ENCODE results near the gene DYNC2H1.
"Not testable (repeated sequence)": the region's sequence is repeated elsewhere in the genome, so short reads cannot be mapped to it uniquely, and the experiment has no call there.

The DYNC2H1 gene

DNA sequence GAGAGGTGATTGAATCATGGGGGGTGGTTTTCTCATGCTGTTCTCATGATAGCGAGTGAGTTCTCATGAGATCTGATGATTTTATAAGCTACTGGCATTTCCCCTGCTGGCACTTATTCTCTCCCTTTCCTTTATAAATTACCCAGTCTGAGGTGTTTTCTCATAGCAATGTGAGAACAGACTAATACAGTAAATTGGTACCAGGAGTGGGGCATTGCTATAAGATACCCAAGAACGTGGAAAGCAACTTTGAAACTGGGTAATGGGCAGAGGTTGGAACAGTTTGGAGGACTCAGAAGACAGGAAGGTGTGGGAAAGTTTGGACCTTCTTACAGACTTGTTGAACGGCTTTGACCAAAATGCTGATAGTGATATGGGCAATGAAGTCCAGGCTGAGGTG is 265.0 kb downstream of the DYNC2H1 start:
- not testable (repeated sequence) for DNase-seq

DNA sequence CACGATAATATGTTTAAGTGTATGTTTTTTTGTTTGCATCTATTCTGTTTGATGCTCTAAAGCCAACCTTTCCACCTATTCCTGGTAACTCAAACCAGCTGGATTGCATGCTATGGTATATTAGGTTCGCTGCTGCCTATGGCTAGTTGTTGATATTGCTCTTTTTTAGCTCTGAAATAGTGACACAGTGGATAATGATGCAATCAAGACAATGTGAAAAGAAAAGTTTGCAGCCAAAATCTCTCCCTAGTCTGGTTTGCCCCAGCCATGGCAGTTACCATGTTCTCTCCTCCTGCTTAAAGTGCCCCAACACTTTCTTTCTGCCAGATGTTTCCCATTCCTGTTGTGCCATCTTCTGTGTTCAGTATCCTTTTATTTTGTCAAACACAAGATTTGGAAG is 269.7 kb downstream of the DYNC2H1 start:
- DNase-seq: no peak

GRCh38 chr11:103380031-103380430 is 270.8 kb downstream of the DYNC2H1 start:
- no peak for DNase-seq

GRCh38 chr11:103384652-103385051 is 275.4 kb downstream of the DYNC2H1 start:
- no peak for DNase-seq

DNA sequence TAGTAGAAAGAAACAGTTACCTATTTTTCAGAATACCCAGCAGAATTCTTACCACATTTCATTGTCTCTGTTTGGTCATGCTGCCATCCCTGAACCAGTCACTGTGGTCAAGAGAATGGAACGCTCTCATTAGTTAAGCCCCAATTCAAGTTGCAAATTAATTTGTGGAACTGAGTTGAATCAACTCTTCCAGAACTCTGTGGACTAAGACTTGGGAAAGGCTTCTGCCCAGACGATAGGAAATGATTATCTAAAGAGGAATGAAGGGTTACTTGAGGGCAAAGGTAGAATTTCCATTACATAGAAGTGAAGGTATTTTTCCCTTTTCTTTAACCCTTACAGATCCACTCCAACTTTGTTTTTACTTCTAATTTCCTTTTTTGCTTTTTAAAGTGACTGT is 286.4 kb downstream of the DYNC2H1 start:
- DNase-seq: no peak

DNA sequence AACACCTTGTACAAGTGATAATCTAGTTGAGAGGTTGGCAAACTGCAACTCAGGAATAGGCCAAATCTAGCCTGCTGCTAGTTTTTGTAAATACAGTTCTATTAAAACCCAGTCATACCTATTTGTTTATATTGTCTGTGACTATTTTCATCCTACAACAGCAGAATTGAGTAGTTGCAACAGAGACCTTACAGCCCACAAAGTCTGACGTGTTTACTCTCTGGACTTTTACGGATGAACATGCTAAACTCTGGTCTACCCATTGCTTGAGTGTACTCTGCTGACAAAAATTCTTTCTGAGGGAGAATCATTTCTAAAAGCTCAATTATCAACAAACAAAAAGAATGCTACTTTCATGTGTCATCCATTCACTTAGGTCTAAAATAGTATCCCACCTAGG is 287.0 kb downstream of the DYNC2H1 start:
- DNase-seq: no peak

- DNase-seq: no peak
Measured at GRCh38 chr11:103397369-103397768, 288.1 kb downstream of the DYNC2H1 start.

DNA sequence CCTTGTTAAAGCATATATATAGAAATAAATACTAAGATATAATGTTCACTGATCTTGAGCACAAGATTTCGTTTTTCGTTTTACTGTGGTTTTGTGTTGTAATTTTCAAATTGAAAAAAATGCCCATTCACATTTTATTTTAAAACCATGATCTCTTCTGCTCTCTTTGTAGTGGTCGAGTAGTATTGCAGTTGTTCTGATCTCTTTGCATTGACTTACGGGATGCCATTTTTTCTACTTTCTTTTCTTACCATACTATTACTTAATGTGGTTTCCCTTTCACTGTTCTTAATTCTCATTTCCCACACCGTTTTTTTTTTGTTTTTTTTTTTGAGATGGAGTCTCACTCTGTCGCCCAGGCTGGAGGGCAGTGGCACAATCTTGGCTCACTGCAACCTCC is 289.6 kb downstream of the DYNC2H1 start:
- no peak for DNase-seq

DNA sequence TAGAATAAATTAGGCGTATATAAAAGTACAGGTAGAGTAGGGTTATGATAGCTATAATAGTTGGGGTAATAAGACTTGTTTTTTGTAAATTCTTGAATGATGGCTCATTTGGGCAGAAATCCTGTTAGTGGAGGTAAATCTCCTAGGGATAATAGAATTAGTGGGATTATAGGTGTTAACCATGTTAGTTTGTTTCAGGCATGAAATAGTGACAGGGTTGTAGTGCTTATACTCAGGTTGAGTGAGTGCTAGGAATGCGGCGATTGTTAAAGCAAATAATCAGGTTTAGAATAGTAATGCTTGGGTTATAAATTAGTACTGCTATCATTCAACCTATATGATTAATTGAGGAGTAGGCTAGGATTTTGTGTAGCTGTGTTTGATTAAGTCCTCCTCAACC is 297.1 kb downstream of the DYNC2H1 start:
- DNase-seq: no peak

DNA sequence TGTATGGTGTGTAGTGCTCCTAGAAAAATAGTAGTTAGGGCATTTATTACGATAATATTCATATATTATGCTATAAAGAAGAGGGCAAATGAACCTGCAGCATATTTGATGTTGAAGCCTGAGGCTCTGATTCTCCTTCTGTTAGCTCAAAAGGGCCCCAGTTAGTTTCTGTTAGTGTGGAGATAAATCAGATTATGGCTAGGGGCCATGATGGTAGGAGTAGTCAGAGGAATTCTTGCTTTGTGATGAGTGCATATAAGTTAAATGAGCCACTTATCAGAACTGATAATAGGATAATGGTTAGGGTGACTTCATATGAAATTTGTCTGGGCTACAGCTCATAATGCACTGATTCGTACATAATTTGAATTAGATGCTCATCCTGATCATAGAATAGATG is 298.4 kb downstream of the DYNC2H1 start:
- no peak for DNase-seq

DNA sequence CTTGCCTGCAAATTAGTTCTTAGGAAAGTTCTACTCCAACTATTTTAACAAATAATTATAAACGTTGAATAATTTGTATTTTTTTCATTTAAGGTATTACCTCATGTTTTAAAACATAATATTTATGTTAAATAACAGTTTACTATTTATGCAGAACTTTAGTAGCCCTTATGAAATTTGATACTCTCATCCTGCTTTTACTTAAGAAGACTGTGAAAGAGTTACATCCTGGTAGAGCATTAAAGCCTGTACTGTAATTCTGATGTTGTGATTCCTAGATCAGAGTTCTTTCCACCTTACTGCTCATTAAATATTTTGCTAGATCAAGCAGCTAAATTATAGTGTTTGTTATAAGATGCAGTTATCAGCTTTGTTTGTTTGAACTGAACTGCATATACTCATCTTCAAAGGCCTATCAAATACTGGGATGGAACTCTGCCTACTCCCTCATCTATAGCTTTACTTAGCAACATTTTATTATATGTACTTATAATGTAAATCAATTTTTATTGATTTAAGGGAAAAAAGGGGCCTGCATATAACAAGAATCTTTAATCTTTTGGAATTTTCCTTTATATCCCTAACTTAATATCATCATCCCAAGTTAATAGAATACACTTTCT is 304.2 kb downstream of the DYNC2H1 start:
- no peak for DNase-seq

- no peak for DNase-seq
Measured at GRCh38 chr11:103418014-103418413, 308.8 kb downstream of the DYNC2H1 start.

DNA sequence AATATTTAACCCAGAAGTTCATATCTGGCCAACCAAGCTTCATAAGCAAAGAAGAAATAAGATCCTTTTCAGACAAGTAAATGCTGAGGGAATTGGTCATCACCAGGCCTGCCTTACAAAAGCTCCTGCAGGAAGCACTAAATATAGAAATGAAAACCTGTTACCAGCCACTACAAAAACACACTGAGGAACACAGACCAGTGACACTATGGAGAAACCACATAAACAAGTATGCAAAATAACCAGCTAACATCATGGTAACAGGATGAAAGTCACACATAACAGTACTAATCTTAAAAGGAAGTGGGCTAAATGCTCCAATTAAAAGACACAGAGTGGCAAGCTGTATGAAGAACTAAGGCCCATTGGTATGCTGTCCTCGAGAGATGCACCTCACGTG is 311.4 kb downstream of the DYNC2H1 start:
- no peak for DNase-seq

DNA sequence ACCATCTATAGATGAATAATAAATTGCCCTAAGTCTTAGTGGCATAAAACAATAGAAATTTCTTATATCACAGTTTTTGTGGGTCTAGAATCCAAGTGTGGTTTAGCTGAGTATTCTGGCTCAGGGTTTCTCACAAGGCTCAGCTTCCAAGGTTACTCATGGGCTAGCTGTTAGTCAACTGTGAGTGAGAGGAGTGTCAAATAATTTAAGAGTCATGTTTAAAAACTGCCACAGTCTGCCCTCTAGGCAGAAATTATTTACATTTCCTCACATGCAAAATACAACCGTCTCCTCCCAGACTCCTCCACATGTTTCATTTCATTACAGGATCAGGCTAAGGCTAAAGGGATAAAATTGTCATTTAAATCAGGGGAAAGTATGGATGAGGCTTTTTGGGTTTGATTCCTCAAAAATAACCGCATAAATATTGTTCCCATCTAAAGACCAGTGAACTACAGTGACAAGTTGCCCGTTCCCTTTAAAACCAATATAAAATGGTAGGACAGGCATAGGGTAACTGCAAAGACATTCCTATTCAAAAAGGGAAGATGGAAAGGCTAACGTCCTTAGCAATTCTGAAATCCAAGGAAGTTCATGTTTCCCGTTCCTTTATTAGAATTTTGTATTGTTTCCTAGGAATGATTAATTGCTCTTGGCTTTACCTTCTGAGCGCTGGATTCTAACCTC is 324.3 kb downstream of the DYNC2H1 start:
- DNase-seq: no peak

DNA sequence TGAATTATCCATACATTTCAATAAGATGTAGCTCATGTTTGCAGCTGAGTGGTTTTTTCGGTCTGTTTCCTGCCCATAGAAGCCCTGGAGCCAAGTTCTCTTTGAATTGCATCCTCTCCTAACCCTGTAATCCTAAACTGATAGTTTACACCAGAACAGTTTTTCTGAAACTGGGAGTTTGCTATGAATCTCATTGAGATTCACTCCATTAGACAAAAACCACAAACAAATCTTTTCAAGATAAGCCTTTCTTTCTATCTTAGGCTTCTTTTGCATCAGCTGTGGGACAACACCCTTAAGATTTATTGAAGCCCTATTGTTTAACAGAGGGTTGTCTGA is 324.8 kb downstream of the DYNC2H1 start:
- no peak for DNase-seq

DNA sequence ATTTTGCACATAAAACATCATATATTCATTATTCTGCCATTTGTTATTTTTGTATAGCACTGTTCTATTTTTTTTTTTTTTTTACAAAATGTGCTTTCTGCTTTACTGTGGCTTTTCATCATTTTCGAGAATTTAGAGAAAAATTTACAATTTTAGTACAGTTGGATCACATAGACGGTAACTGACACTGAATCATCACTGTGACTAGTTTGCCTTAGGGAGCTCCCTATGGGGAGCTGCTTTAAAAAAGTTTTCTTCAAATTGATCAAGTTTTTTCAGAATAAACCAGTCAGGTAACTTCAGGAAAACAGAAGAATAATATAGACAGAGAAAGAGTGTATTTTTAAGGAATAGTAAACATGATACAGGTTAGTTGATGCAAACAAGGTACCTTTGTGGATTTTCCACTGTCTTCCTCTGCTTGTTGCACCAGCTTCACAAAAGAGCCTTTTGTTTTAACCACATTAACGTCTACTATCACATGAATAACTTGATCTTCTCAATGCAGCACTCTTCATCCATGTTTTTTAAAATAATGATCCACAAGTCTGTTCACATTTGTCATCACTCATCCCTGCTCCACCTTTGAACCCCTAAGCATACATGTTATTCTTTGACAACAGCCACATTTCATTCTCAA is 327.0 kb downstream of the DYNC2H1 start:
- DNase-seq: no peak

GRCh38 chr11:103441021-103441420 is 331.8 kb downstream of the DYNC2H1 start:
- no peak for DNase-seq

DNA sequence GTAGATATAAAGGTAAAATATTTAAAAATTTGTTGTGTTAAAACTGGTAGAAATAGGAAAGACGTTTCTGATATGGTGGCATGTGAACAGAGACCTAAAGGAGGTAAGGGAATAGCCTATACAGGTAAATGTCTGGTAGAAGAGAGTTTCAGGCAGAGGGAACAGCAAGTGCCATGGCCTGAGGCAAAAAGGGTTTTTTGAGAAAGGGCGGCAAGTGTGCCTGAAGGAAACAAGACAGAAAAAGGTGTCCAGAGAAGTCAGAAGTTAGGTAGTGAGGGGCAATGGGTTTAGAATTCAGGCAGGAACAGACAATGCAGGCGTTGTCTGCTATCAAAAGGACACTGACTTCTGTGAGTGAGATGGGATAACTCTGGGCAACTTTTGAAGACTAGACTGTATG is 339.7 kb downstream of the DYNC2H1 start:
- no peak for DNase-seq

DNA sequence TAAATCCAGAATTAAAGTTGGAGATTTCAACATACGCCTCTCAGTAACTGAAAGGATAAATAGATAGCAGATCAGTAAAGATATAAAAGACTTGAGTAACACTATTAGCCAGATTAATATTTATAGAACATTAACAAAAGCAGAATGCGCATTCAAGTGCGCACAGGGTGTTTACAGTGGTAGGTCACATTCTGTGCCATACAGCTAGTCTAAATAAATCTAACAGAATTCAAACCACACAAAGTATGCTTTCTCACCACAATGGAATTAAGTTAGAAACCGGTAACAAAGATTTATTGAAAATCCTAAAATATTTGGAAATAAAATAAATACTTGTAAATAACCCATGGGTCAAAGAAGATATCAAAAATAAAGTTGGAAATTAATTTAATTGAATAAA is 341.0 kb downstream of the DYNC2H1 start:
- no peak for DNase-seq

GRCh38 chr11:103453126-103453525 is 343.9 kb downstream of the DYNC2H1 start:
- DNase-seq: no peak

- DNase-seq: no peak
Measured at GRCh38 chr11:103453915-103454709, 344.9 kb downstream of the DYNC2H1 start.

DNA sequence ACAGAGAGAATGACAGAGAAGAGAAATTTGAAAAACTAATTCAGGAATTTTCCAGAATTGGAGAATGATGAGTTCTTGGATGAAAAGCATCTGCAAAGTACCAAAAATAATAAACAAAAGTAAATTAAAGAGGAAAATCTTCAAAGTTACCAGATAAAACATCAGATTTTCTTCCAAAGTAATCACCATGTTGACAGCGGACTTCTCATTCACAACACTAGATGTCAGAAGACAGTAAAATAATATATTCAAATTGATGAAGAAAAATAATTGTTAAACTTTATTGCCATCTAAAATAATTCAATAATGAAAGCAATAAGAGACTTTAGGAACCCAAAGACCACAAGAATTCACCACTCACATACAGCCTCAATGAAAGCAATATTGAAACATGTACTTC is 355.2 kb downstream of the DYNC2H1 start:
- no peak for DNase-seq

GRCh38 chr11:103465555-103466140 is 356.4 kb downstream of the DYNC2H1 start:
- DNase-seq: no peak

Data from activated T-cell treated with anti-CD3 and anti-CD28 coated beads for 4 hours (primary cell).